WTC11 (cell line): Measurements from ENCODE around the gene CAAP1.

Experiments used
- ATF1 ChIP-seq: sonication (generic); formaldehyde crosslinking; IDR thresholded peaks from 2 replicates; pipeline ENCODE4 v1.8.1; 2023; ENCODE audit warnings: mild to moderate bottlenecking, moderate library complexity, missing genetic modification reagents
- CTCF ChIP-seq: fragments of 200-600 bp; IDR thresholded peaks from 2 replicates; pipeline ENCODE4 v1.8.0; 2022; ENCODE audit warnings: antibody characterized with exemption
- NFYB ChIP-seq: sonication (generic); formaldehyde crosslinking; conservative IDR thresholded peaks from 2 replicates; pipeline ENCODE4 v1.8.0; 2022; ENCODE audit warnings: low read depth, missing genetic modification reagents
- NR2C2 ChIP-seq: sonication (generic); formaldehyde crosslinking; IDR thresholded peaks from 2 replicates; pipeline ENCODE4 v1.8.0; 2022; ENCODE audit warnings: mild to moderate bottlenecking, missing genetic modification reagents
- NR3C1 ChIP-seq: sonication (generic); formaldehyde crosslinking; conservative IDR thresholded peaks from 2 replicates; pipeline ENCODE4 v1.8.1; 2023; ENCODE audit warnings: low read depth, mild to moderate bottlenecking, missing genetic modification reagents
- ZNF317 ChIP-seq: sonication (generic); formaldehyde crosslinking; IDR thresholded peaks from 2 replicates; pipeline ENCODE4 v1.8.1; 2023; ENCODE audit warnings: low read depth, mild to moderate bottlenecking, moderate library complexity, missing genetic modification reagents, borderline replicate concordance
- TF ChIP-seq, protein P1 (sequence below): sonication (generic); formaldehyde crosslinking; IDR thresholded peaks from 2 replicates; pipeline ENCODE4 v1.8.0; 2022; ENCODE audit warnings: mild to moderate bottlenecking, missing genetic modification reagents

GRCh38 chr9:26807161-26807560 is 85.4 kb downstream of the CAAP1 start:
- no peak for TF ChIP-seq ZNF317 (CRISPR knock-in tag)
- TF ChIP-seq CTCF, result no peak
- TF ChIP-seq NFYB (CRISPR knock-in tag), result no peak
- no peak for TF ChIP-seq NR2C2
- TF ChIP-seq NR3C1 (CRISPR knock-in tag), result no peak
- TF ChIP-seq ATF1, result no peak
- TF ChIP-seq, protein P1, sequence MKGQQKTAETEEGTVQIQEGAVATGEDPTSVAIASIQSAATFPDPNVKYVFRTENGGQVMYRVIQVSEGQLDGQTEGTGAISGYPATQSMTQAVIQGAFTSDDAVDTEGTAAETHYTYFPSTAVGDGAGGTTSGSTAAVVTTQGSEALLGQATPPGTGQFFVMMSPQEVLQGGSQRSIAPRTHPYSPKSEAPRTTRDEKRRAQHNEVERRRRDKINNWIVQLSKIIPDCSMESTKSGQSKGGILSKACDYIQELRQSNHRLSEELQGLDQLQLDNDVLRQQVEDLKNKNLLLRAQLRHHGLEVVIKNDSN, result no peak
